ENCODE measurements around the gene SNAI3. TPM values are rescaled to one million over a fixed set of nuclear protein-coding genes. Genes with fewer than 3 reads are reported as not detected.

Gene SNAI3
- total RNA-seq, 6 experiments from 2014 or later = 0.15 to 0.98 (median 0.35) TPM

DNA sequence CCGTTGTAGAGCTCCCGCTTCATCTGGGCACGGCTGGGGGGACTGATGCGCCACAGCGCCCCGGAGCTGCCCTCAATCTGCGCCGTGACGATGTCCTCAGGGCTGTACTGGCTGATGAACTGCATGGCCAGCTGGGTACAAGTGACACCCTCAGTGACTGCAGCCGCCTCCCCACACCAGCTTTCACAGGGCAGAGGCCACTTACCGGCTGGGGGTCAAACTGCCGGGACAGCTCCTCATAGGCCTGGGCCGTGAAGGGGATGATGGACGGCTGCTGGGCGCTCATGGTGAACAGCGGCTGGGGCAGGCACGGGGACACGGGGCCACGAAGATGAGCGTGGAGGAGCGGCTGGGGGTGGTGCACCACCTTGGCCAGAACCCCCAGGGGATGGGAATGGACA lies 30.3 kb upstream of the SNAI3 start:
- Histone ChIP-seq H3K27me3 (no peaks in the 10 kb centered on the region), H3K4me1 (no peaks in the 10 kb centered on the region), H3K27ac (no peak overlapping the region), H3K9me3 (no peaks in the 10 kb centered on the region), H3K36me3 (peaks cover 0 to 74% (median 29%) of the 10 kb centered on the region in 4 donors), H3K4me3 (no peak overlapping the region)
- DNase-seq = no peak
- no peak for TF ChIP-seq POLR2A (IDR thresholded peaks at IDR 0.05)
- TF ChIP-seq, protein P1, sequence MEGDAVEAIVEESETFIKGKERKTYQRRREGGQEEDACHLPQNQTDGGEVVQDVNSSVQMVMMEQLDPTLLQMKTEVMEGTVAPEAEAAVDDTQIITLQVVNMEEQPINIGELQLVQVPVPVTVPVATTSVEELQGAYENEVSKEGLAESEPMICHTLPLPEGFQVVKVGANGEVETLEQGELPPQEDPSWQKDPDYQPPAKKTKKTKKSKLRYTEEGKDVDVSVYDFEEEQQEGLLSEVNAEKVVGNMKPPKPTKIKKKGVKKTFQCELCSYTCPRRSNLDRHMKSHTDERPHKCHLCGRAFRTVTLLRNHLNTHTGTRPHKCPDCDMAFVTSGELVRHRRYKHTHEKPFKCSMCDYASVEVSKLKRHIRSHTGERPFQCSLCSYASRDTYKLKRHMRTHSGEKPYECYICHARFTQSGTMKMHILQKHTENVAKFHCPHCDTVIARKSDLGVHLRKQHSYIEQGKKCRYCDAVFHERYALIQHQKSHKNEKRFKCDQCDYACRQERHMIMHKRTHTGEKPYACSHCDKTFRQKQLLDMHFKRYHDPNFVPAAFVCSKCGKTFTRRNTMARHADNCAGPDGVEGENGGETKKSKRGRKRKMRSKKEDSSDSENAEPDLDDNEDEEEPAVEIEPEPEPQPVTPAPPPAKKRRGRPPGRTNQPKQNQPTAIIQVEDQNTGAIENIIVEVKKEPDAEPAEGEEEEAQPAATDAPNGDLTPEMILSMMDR (IDR thresholded peaks at IDR 0.05) = no peak
- no peak for ATAC-seq
- WGBS (ENCODE audit: insufficient coverage, low coverage, low lambda C conversion rate, missing lambda C conversion rate) = 100% methylated on average over 4 of the region's 21 CpGs
- intact Hi-C loops (cut with DNase I) = no loop called here

DNA sequence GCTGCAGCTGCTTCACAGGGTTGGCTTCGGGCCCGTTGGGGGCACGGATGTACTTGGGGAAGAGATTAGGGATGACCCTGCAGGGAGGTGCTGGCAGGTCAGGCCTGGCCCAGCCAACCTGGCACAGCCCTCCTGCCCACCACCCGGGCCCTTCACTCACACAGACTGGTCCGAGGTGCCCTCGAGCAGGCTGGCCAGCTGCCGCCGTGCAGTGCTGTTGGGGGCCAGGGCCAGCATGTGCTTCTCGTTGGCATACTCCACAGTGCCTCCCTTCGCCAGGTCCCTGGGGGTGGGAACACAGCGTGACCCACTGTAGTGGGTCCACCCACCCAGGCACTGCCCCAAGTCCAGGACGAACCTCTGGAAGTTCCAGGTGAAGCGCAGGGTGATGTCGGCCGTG lies 29.9 kb upstream of the SNAI3 start:
- Histone ChIP-seq H3K4me1 (no peaks in the 10 kb centered on the region), H3K36me3 (peaks cover 0 to 70% (median 29%) of the 10 kb centered on the region in 4 donors), H3K27ac (no peak overlapping the region), H3K27me3 (no peaks in the 10 kb centered on the region), H3K4me3 (no peak overlapping the region), H3K9me3 (no peaks in the 10 kb centered on the region)
- WGBS (ENCODE audit: insufficient coverage, low coverage, low lambda C conversion rate, missing lambda C conversion rate) = no CpG with 5 or more reads among the region's 15 CpGs
- DNase-seq = no peak
- TF ChIP-seq, protein P1 (IDR thresholded peaks at IDR 0.05) = no peak
- TF ChIP-seq POLR2A (IDR thresholded peaks at IDR 0.05) = no peak
- intact Hi-C loops (cut with DNase I) = no loop called here
- no peak for ATAC-seq

DNA sequence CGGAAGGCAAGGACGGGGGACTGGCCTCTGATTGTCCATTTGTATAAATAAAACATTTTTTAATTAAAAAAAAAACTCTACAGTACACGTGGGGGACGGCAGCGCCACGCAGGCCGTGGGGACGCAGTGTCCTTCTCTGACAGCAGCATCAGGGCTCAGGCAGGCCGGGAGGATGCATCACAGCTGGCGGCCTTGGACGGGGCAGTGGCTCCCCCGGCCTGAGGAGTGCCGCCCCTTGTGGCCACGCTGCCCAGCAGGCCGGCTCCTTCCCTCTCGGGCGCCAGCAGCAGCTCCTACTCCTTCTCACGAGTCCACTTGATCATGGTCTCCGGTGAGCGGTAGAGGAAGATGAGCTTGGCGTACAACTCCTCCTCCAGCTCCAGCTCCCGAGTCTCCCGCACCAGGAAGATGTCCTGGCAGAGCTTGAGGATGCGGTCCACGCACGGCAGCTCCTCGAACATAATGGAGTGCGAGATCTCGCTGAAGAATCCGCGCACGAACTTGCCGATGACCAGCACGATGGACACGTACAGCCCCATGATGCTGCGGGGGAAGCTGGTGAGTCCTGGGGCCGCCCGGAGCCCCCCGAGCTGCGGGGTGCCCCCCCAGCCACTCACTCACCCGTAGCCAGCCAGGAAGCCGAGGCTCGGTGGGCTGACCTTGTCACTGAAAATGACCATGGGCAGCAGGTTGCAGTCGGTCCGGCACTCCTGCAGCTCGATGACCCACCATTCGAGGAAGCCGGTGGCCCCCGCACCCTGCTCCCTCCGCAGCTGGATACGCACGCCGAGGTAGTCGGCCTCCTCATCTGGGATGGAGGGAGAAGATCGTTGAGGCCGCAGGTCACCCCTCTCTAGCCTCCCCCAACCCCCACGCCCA lies 29.2 kb upstream of the SNAI3 start:
- H3K27ac ChIP-seq = no peak overlapping the region
- intact Hi-C loops (cut with DNase I) = no loop called here
- DNase-seq (no peak), ATAC-seq (no peak)
- no peaks in the 10 kb centered on the region for H3K4me1 ChIP-seq
- 77% methylated on average over 11 of the region's 57 CpGs for WGBS (ENCODE audit: insufficient coverage, low coverage, low lambda C conversion rate, missing lambda C conversion rate)
- no peak for TF ChIP-seq POLR2A (IDR thresholded peaks at IDR 0.05)
- TF ChIP-seq, protein P1 (IDR thresholded peaks at IDR 0.05) = no peak
- H3K36me3 ChIP-seq = peaks cover 0 to 66% (median 24%) of the 10 kb centered on the region in 4 donors
- no peak overlapping the region for H3K4me3 ChIP-seq
- H3K27me3 ChIP-seq = no peaks in the 10 kb centered on the region
- no peaks in the 10 kb centered on the region for H3K9me3 ChIP-seq

DNA sequence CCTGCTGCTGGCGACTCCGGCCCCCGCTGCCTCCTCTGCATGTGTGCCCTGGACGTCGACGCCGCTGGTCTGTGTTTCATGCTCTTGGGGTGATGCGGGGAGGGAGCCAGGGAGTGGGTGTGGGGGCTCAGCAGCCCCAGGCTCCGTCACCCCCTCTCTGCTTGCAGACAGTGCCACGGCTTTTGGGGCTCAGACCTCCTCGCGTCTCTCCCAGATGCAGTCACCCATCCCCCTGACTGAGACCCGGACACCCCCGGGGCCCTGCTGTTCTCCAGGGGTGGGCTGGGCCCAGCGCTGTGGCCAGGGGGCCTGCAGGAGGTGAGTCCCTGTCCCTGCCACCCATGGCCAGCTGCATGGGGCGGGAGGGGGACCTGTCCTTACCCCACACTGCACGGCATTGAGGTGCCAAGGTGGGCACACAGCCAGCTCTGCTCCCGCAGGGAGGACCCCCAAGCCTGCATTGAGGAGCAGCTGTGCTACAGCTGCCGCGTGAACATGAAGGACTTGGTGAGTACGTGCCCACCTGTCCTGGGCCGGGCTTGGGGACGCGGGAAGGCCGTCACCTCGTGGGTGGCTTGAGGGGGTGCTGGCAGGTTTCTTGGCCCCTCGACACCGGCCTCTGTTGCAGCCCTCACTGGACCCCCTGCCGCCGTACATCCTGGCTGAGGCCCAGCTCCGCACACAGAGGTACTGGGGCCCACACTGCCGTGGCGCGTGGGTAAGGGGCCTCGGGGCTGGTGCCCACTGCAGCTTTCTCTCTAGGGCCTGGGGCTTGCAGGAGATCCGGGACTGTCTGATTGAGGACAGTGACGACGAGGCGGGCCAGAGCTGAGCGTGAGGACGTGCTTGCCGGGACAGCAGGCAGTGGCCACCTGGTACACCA lies 28.4 kb upstream of the SNAI3 start:
- no peaks in the 10 kb centered on the region for H3K9me3 ChIP-seq
- DNase-seq (no peak), ATAC-seq (peak in 1 of 4 donors; percentile 5)
- no peaks in the 10 kb centered on the region for H3K27me3 ChIP-seq
- H3K4me1 ChIP-seq = no peaks in the 10 kb centered on the region
- H3K4me3 ChIP-seq = no peak overlapping the region
- H3K27ac ChIP-seq = no peak overlapping the region
- 94% methylated on average over 8 of the region's 42 CpGs for WGBS (ENCODE audit: insufficient coverage, low coverage, low lambda C conversion rate, missing lambda C conversion rate)
- intact Hi-C loops (cut with DNase I) = no loop called here
- no peak for TF ChIP-seq POLR2A (IDR thresholded peaks at IDR 0.05)
- TF ChIP-seq, protein P1 (IDR thresholded peaks at IDR 0.05) = no peak
- peaks cover 0 to 61% (median 19%) of the 10 kb centered on the region in 4 donors for H3K36me3 ChIP-seq
